ENCODE results near the gene ZGPAT.

Gene ZGPAT

DNA sequence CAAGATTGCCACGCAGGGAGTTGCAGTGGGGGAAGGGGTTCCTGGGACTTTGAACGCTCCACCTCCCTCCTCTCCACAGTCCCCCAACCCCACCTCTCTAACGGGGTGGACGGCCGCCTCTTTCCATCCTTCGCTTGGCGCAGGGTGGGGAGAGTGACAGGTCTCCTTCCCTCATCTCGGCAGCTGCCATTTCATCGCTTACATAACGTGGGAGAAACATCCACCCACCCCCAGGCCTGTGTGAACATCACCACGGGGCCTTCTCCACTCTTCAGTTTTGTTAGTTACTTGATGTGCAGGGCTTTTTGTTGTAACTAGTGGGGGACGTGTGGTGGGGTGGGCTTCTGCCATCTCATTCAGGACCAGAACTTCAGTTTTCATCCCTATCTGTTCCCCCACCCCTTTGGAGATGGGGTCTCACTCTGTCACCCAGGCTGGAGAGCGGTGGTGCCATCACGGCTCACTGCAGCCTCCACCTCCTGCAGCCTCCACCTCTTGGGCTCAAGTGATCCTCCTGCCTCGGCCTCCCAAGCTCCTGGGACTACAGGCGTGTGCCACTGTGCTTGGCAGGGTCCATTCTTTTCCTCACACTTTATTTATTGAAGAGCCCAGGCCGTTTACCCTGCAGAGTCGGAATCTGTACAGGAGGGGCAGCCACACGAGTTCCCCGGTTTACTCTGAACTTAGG lies 32.0 kb upstream of the ZGPAT start:
- Histone ChIP-seq H3K4me3 (ENCODE audit: low read length, poor library complexity, severe bottlenecking) (no peak overlapping the region), H3K4me2 (ENCODE audit: low read depth, low read length, poor library complexity, severe bottlenecking) (no peak overlapping the region), H3K36me3 (ENCODE audit: insufficient read depth, low read length) (peaks cover 4% of the 10 kb centered on the region; the same call in 1 of the 2 replicates), H4K20me1 (ENCODE audit: insufficient read depth, low read length, poor library complexity, severe bottlenecking) (no peaks in the 10 kb centered on the region), H3K9me2 (replicated peaks; ENCODE audit: low read depth, low read length) (no peaks in the 10 kb centered on the region), H3K9me3 (ENCODE audit: insufficient read depth, low read depth, low read length) (no peaks in the 10 kb centered on the region), H3K9ac (ENCODE audit: low read depth, low read length, poor library complexity, severe bottlenecking) (no peak overlapping the region), H3K79me2 (ENCODE audit: insufficient read depth, low read length) (no peaks in the 10 kb centered on the region), H3F3A (ENCODE audit: low read depth) (no peaks in the 10 kb centered on the region), H2AFZ (ENCODE audit: low read length) (no peak overlapping the region), H3K27me3 (ENCODE audit: insufficient read depth, low read length, poor library complexity, severe bottlenecking) (no peaks in the 10 kb centered on the region), H3K4me1 (ENCODE audit: insufficient read depth, low read length, poor library complexity, severe bottlenecking) (no peaks in the 10 kb centered on the region)
- TF ChIP-seq, protein P1, sequence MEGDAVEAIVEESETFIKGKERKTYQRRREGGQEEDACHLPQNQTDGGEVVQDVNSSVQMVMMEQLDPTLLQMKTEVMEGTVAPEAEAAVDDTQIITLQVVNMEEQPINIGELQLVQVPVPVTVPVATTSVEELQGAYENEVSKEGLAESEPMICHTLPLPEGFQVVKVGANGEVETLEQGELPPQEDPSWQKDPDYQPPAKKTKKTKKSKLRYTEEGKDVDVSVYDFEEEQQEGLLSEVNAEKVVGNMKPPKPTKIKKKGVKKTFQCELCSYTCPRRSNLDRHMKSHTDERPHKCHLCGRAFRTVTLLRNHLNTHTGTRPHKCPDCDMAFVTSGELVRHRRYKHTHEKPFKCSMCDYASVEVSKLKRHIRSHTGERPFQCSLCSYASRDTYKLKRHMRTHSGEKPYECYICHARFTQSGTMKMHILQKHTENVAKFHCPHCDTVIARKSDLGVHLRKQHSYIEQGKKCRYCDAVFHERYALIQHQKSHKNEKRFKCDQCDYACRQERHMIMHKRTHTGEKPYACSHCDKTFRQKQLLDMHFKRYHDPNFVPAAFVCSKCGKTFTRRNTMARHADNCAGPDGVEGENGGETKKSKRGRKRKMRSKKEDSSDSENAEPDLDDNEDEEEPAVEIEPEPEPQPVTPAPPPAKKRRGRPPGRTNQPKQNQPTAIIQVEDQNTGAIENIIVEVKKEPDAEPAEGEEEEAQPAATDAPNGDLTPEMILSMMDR (conservative IDR thresholded peaks at IDR 0.05; ENCODE audit: low read length), result no peak
- no peak for TF ChIP-seq EZH2phosphoT487 (IDR thresholded peaks at IDR 0.05; ENCODE audit: borderline replicate concordance)

DNA sequence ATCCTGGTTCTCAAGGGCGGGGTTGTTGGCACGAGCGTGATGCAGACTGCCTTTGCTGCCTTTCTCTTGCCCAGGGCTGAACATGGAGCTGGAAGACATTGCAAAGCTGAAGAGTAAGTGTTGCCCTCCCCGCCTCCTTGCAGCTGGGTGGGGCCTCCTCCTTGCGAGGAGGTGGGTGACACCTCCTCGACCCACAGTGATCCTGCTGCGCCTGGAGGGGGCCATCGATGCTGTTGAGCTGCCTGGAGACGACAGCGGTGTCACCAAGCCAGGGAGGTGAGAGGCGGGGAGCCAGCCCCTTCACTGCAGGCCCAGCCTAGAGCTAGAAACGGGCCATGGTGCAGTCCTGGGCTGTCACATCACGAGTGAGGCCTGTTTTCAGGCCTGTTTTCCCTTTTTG lies 29.8 kb upstream of the ZGPAT start:
- Histone ChIP-seq H2AFZ (ENCODE audit: low read length) (no peak overlapping the region), H4K20me1 (ENCODE audit: insufficient read depth, low read length, poor library complexity, severe bottlenecking) (no peaks in the 10 kb centered on the region), H3K27me3 (ENCODE audit: insufficient read depth, low read length, poor library complexity, severe bottlenecking) (no peaks in the 10 kb centered on the region), H3F3A (ENCODE audit: low read depth) (no peaks in the 10 kb centered on the region), H3K9me2 (replicated peaks; ENCODE audit: low read depth, low read length) (no peaks in the 10 kb centered on the region), H3K4me3 (ENCODE audit: low read length, poor library complexity, severe bottlenecking) (no peak overlapping the region), H3K79me2 (ENCODE audit: insufficient read depth, low read length) (no peaks in the 10 kb centered on the region), H3K9me3 (ENCODE audit: insufficient read depth, low read depth, low read length) (no peaks in the 10 kb centered on the region), H3K4me1 (ENCODE audit: insufficient read depth, low read length, poor library complexity, severe bottlenecking) (peaks cover 4% of the 10 kb centered on the region), H3K36me3 (ENCODE audit: insufficient read depth, low read length) (peaks cover 4% of the 10 kb centered on the region; the same call in 1 of the 2 replicates), H3K4me2 (ENCODE audit: low read depth, low read length, poor library complexity, severe bottlenecking) (no peak overlapping the region), H3K9ac (ENCODE audit: low read depth, low read length, poor library complexity, severe bottlenecking) (no peak overlapping the region)
- TF ChIP-seq, protein P1 (conservative IDR thresholded peaks at IDR 0.05; ENCODE audit: low read length), result no peak
- TF ChIP-seq EZH2phosphoT487 (IDR thresholded peaks at IDR 0.05; ENCODE audit: borderline replicate concordance), result no peak

DNA sequence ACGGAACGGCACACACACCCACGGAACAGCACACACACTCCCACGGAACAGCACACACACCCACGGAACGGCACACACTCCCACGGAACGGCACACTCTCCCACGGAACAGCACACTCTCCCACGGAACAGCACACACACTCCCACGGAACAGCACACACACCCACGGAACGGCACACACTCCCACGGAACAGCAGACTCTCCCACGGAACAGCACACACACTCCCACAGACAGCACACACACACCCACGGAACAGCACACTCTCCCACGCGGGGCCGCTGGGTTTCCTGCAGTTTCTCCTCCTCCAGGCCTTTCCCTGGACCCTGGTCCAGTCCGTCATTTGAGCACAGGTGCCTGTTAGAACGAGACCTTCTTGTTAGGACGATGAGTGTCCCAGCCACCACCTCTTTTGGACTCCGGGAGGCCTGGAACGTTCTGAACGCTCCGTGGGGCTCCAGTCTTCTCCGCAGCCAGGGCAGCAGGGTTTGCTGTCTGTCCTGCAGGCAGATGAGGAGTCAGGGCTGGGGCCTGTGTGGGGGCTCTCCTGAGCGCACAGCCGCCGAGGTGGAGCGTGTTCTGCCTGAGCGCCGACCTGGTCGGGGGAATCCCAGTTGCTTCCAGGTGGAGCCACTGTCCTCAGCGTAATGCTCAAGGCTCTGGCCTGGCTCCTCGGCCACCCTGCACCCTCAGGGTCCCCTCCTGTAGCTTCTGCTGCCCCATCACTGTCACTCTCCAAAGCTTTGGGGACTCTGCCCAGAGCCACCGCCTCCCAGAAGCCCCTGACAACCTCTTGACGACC lies 29.0 kb upstream of the ZGPAT start:
- H4K20me1 ChIP-seq (ENCODE audit: insufficient read depth, low read length, poor library complexity, severe bottlenecking), result no peaks in the 10 kb centered on the region
- TF ChIP-seq EZH2phosphoT487 (IDR thresholded peaks at IDR 0.05; ENCODE audit: borderline replicate concordance), result no peak
- TF ChIP-seq, protein P1 (conservative IDR thresholded peaks at IDR 0.05; ENCODE audit: low read length), result no peak
- H3K27me3 ChIP-seq (ENCODE audit: insufficient read depth, low read length, poor library complexity, severe bottlenecking), result no peaks in the 10 kb centered on the region
- no peaks in the 10 kb centered on the region for H3F3A ChIP-seq (ENCODE audit: low read depth)
- H3K4me1 ChIP-seq (ENCODE audit: insufficient read depth, low read length, poor library complexity, severe bottlenecking), result peaks cover 4% of the 10 kb centered on the region
- no peak overlapping the region for H3K4me3 ChIP-seq (ENCODE audit: low read length, poor library complexity, severe bottlenecking)
- no peaks in the 10 kb centered on the region for H3K79me2 ChIP-seq (ENCODE audit: insufficient read depth, low read length)
- no peak overlapping the region for H2AFZ ChIP-seq (ENCODE audit: low read length)
- peaks cover 3% of the 10 kb centered on the region; the same call in 1 of the 2 replicates for H3K36me3 ChIP-seq (ENCODE audit: insufficient read depth, low read length)
- H3K9ac ChIP-seq (ENCODE audit: low read depth, low read length, poor library complexity, severe bottlenecking), result no peak overlapping the region
- H3K9me3 ChIP-seq (ENCODE audit: insufficient read depth, low read depth, low read length), result no peaks in the 10 kb centered on the region
- H3K4me2 ChIP-seq (ENCODE audit: low read depth, low read length, poor library complexity, severe bottlenecking), result no peak overlapping the region
- H3K9me2 ChIP-seq (replicated peaks; ENCODE audit: low read depth, low read length), result no peaks in the 10 kb centered on the region
